ENCODE measurements around the gene IZUMO1. TPM values are rescaled to one million over a fixed set of nuclear protein-coding genes. Genes with fewer than 3 reads are reported as not detected.

Gene IZUMO1
- polyA plus RNA-seq, 1 donor, result 2.0 TPM

DNA sequence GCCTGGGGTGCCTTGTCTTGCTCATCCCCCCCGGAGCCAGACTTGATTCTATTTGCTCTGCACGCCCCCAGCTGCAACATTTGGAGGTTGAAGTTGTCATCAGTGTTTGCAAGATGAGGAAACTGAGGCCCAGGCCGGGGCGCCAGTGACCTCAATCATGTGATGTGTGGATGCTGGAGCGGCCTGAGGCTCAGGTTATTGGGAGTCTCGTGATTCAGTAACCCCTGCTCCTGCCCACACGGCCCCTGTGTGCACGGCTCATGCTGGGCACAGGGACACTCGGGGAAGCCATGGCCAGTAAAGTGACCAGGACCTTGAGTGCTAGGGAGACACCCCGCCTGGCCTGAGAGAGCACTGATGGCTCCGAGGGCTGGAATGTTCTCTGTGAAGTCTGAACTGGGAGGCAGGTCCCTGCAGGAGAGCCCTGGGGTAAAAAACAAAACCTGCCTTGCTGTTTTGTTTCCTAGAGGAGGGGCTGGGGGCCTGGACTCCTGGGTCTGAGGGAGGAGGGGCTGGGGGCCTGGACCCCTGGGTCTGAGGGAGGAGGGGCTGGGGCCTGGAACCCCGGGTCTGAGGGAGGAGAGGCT lies 10.5 kb upstream of the IZUMO1 start:
- no peak for DNase-seq (ENCODE audit: low read depth)

DNA sequence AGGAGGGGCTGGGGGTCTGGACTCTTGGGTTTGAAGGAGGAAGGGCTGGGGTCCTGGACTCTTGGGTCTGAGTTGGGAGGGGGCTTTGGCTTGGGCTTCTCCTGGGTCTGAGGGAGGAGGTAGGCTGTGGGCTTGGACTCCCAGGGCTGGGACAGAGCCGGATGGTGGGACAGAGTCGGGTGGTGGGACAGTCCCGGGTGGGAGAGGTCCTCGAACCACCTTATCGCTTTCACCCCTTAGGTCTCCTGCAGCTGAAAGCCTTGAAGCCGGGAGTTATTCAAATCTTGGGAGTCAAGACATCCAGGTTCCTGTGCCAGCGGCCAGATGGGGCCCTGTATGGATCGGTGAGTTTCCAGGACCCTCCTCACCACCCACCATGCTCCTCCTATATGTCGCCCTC lies 10.0 kb upstream of the IZUMO1 start:
- DNase-seq (ENCODE audit: low read depth), result no peak

DNA sequence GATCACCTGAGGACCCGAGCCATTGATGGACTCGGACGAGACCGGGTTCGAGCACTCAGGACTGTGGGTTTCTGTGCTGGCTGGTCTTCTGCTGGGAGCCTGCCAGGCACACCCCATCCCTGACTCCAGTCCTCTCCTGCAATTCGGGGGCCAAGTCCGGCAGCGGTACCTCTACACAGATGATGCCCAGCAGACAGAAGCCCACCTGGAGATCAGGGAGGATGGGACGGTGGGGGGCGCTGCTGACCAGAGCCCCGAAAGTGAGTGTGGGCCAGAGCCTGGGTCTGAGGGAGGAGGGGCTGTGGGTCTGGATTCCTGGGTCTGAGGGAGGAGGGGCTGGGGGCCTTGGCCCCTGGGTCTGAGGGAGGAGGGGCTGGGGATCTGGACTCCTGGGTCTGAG lies 9.5 kb upstream of the IZUMO1 start:
- no peak for DNase-seq (ENCODE audit: low read depth)

DNA sequence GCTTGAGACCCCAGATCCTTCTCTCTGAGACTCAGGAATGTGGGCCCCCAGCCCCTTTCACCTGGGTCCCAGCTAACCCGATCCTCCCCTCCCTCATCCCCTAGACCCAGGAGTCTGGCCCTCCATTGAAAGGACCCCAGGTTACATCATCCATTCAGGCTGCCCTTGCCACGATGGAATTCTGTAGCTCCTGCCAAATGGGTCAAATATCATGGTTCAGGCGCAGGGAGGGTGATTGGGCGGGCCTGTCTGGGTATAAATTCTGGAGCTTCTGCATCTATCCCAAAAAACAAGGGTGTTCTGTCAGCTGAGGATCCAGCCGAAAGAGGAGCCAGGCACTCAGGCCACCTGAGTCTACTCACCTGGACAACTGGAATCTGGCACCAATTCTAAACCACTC lies 9.1 kb upstream of the IZUMO1 start:
- no peak for DNase-seq (ENCODE audit: low read depth)

DNA sequence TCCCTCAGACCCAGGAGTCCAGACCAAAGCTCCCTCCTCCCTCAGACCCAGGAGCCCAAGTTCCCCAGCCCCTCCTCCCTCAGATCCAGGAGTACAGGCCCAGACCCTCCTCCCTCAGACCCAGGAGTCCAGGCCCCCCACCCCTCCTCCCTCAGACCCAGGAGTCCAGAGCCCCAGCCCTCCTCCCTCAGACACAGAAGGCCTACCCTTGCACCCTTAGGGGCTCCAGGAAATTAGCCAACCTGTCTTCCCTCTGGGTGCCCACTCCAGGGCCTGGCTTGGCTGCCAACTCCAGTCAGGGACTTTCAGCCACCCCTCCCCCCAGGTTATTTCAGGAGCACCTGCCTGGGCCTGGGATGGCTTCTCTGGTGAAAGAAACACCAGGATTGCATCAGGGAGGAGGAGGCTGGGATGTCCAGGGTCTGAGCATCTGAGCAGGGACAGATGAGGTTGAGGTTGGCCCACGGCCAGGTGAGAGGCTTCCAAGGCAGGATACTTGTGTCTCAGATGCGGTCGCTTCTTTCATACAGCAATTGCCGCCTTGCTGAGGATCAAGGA lies 8.5 kb upstream of the IZUMO1 start, which contains the start of gene FGF21:
TSS of gene FGF21 (plus strand) at position 441 of the 558 bp plus-strand sequence. CDS start 713 bp downstream, outside the sequence.
- no peak for DNase-seq (ENCODE audit: low read depth)

DNA sequence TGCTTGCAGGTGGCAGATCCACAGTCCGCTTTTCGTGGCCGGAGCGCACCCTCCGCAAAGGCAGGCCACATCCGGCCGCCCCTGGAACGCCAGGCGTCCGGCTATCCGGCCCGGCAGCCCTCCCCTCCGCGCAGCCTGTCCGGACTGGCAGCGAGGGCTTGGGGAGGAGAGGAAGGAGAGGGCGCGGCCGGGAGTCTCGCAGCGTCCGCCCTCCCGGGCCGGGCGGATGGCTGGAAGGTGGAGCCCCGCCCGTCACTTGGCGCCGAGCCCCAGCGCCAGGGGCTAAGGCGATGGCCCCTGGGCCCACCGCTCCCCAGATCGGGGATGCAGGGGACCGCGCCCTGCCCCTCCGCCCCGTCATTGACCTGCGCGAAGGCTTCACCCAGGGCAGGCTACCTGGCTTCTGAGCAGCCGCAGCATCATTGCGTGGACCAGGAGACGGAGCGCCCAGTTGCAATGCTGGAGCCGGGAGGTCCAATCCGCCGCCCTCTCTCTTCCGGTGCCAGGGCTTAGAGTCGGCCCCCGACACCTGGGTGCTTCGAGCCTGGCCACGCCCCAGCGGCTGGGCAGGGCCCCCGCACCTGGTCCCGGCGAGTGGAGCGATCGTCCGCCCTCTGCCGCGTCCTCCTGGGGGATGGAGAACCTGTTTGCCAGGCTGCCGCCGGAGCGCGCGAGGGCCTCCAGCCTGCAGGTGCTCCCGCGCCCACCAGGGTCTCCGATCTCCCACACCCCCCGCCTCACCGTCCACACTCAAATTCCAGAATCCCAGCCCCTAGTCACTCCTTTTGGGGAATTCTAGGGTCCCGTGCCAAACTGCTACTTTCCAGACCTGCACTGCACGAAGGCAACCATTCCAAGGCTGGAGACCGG lies 6.0 kb upstream of the IZUMO1 start, which contains the start of gene FUT1:
TSS of gene FUT1 (minus strand) at position 146 of the 870 bp plus-strand sequence. CDS start 1,360 bp downstream, outside the sequence.
- no peak for DNase-seq (ENCODE audit: low read depth)

DNA sequence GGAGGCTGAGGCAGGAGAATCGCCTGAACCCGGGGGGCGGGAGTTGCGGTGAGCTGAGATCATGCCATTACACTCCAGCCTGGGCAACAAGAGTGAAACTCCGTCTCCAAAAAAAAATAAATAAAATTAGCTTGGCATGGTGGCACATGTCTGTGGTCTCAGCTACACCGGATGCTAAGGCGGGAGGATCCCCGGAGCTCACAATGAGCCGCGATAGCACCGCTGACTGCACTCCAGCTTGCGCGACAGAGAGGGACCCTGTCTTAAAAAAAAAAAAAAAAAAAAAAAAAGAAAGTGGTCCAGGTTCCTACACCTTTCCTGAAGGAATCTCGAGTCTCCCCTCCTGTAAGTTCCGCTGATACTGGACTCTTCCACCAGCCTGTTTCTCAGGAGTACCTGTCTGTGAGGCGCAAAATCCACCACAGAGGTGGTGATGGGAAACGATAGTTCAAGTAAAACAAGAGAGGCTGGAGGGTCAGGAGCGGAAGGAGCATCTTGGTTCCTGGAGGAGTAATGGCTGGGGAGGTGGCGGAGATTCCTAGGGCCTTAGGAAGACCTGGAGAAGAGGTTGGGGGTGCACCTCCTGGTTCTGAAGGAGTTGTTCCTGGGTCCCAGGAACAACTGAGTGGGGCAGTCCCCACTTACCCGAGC lies 5.3 kb upstream of the IZUMO1 start:
- DNase-seq (ENCODE audit: low read depth), result no peak

DNA sequence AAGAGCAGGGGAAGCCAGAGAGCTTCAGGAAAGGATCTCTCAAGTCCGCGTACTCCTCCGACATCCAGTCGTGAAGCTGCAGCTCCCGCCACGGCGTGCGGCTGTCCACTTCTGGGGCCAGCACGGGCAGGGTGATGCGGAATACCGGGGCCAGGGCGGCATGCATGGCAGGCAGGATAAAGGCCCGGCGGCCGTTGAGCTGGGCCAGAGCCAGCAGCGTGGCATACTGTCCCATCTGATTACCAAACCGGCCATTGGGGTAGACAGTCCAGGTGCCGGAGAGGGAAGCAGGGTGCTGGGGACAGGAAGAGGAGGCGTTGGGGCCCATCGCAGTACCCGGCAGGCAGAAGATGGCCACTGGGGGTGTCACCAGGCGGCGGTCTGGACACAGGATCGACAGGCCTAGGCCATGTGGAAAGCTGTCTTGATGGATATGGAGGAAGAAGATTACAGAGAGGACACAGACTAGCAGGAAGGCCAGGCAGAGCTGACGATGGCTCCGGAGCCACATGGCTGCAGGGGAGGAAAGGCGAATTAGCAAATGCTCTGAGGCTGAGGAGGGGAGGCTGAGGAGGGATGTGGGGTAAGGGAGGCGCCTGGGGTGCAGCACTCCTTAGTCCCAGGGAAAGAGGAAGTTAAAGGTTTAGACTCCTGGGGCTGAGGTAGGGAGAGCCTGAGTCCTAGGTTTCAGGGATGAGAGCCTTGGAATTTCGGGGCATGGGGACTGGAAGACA lies 4.2 kb upstream of the IZUMO1 start:
- no peak for DNase-seq (ENCODE audit: low read depth)

DNA sequence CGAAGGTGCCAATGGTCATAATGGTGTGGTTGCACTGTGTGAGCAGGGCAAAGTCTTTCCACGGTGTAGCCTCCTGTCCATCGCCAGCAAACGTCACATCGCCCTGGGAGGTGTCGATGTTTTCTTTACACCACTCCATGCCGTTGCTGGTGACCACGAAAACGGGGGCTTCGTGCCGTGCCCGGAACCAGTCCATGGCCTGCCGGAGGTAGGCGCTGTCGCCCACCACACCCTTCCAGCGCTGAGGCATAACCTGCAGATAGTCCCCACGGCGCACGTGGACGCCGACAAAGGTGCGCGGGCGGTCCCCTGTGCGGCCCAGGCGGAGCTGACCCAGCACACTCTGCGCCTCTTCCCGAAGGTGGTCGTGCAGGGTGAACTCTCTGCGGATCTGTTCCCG lies 3.6 kb upstream of the IZUMO1 start:
- no peak for DNase-seq (ENCODE audit: low read depth)

DNA sequence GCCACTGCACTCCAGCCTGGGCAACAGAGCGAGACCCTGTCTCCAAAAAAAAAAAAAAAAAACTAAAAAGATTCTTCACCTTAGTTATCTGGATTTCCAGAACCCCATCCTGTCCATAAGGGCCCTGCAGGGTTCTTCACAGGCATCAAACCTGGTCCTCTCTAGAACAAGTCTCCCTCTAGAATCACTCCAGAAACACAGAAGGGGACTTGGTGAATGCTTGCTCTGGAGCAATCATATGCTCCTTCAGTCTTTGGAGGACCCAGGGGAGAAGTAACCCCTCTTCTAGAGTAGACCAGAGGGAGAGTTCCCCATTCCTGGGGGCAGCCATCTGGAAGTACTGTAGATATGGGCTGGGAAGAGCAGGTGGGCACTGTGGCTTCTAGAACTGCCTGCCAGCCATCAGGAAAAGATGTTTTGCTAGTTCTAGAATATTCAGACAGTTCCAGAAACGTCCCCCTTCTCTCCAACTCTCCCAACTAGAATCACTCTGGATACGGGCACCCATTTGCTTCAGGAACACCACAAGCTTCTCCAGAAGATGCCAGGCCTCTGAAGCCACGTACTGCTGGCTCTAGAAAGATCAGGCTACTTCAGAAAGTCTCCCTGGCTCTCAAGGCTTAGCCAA lies 3.0 kb upstream of the IZUMO1 start:
- DNase-seq (ENCODE audit: low read depth), result no peak

DNA sequence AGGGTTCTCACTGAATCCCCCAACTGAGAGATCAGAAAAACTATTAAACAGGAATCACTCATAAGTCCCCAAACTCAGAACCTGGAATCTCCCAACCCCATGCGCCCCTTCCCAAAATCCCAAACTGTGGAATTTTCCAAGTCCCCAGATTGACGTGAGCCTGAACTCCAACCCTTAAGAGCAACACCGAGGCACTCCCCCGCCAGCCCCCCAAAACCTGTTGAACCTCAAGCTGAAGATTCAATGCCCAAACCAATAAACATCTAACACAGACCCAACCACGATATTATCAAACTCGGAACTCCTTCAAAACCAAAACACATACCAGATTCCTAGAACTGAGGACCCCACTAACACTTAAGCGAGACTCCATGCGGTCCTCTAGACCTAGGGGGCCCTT lies 599 bp downstream of the IZUMO1 start:
- no peak for DNase-seq (ENCODE audit: low read depth)

DNA sequence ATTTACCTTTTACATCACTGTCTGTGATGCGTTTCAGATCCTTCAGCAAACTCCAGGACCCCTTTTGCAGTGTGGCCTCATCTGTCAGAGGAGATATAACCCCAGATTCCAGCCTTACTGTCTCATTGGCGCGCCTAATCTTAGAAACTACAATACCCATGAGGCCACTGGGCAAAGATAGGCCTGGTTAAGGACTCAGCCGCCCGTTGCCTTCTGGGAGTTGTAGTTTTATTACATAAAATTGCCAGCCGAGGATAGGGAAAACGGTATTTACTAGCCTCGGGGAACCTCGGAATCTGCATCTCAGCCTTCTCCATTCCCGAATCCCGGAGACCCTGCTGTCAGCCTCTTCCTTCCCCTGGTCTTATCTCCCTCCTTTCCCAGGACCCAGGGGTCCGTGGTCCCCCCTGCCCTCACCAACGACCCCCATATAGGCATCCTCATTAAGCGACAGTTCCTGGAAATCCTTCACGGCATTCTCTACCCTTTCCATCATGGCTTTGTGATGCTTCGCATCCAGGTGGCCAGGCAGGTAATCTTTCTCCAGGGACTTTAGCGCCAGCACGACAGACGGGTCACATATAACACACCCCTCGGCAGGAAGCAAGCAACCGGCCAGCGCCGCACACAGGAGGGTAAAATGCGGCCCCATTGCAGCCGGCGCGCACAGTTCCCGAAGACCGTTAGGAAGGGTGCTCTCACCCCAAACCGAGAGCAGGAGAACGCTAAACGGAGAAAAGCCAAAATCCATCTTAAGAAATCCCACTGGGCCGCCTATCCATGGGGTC lies 1.3 kb downstream of the IZUMO1 start:
- DNase-seq (ENCODE audit: low read depth), result no peak

DNA sequence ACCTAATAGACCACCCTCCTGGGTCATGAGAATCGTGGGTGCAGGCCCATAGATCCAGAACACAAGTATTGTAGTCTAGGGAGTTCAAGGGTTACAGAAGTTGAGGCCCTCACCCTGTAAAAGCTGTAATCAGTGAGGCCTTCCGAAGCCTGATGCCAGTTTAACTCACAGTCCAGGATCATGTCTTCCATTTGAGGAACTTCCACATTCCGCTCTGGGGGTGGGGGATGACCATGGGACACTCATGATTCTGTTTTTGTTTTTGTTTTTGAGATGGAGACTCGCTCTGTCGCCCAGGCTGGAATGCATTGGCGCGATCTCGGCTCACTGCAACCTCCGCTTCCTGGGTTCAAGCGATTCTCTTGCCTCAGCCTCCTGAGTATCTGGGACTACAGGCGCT lies 4.6 kb downstream of the IZUMO1 start:
- no peak for DNase-seq (ENCODE audit: low read depth)

DNA sequence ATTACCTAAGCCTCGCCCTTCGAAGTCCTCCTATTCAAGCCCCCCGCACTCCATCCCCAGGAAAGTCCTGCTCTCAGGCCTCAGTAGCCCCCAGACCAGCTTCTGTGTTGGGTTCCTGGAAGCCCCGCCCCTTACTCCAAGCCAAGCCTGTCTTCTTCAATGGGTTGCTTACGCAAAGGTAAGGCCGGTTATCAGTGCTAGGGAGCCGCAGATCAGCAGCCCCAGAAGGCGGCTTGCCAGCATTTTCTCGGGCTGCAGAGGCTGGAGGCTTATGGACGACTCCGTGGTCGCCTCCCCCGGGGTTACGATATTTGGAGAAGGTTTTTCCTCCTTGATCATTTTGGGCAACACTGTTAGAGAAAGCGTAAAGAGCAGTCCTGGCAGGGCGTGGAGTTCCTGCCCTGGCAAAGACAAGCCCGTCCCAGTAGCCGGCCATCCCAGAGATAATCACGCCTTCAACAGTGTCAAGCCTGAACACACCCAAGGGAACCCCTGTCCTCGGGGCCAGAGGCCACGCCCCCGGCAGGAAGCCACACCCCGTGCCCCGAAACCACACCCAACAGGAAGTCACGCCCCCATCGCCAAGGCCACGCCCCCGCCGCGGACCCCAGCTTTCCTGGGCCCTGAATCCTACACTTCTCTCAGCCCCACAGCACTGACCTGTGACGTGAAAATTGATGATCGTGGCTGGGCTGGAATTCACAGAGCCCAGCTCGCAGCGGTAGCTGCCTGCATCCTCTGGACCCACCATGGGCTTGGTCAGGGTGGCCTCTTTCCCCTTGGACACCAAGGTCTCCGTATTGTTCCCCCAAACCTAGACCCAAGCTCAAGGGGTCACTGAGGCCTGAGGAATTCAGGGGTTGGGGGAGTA lies 5.3 kb downstream of the IZUMO1 start:
- DNase-seq (ENCODE audit: low read depth), result no peak

DNA sequence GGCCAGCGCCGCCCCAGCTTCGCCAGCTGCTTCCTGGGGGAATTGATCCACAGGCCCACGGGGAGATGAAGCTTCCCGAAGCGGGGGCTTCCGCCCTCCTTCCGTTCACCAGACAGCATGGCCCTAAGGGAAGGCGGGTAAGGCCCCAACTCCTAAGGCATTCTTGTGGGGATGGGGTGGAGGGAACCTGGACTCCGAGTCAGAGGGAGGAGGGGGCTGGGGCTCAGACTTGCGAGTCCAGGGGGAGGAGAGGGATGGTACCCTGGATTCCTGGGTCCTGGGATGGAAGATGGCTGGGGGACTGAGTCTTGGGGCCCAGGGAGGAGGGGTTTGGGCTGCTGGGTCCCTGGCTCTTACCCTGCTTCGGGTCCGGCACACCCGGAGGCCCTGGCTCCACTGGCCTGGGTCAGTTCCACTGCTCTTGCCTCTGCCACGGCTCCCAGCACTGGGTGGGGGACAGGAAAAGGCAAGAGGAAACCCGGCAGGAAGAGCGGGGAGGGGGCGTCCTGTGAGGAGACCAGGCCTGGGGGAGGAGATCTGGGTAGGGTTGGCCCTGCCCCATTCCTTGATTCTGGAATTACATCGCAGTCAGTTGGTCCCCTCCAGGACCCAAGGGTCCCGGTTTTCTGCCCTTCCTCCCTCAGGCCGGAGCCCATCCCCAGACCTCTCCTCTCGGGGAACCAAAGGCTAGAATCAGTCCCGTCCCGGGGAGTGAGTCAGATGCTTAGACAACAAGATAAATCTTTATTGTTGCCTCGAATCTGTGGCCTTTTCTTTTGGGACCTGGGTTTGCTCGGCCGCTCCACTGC lies 6.3 kb downstream of the IZUMO1 start, which contains the start of gene RASIP1:
TSS of gene RASIP1 (minus strand) at position 447 of the 809 bp plus-strand sequence. CDS start at position 119, 328 bp downstream.
- DNase-seq (ENCODE audit: low read depth), result no peak

DNA sequence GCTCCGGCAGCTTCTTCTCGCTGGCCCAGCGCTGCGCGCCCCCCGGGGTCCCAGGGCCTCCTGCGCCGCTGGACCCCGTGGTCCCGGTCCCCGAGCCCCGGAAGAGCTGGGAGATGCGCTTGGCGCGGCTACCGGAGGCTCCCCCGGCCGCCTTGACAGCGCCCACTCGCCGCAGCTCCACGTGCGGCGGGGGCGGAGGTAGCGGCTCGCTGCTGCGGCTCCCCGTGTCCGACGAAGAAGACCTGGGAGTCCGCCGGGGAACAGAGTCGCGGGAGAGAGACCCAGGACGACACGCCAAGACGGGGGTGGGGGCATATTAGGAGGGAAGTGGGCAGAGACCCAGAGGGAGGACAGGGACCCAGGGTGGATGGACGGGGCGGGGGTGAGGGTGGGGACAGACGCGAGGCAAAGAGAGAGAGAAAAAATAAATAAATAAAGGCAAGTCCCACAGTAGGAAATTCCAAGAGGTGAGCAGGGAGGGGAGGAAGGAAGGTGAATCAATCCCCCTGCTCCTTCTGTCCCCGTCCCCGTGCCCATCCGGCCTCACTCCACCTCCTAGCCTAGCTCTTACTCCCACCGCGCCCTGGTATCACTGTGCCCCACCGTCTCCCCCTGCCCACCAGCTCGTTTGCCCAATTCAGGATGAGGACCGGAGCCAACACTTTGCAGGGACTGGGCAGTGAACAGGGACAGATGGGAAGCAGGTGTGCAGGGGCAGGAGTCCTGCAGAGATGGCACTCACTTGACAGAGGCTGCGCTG lies 7.1 kb downstream of the IZUMO1 start:
- no peak for DNase-seq (ENCODE audit: low read depth)

DNA sequence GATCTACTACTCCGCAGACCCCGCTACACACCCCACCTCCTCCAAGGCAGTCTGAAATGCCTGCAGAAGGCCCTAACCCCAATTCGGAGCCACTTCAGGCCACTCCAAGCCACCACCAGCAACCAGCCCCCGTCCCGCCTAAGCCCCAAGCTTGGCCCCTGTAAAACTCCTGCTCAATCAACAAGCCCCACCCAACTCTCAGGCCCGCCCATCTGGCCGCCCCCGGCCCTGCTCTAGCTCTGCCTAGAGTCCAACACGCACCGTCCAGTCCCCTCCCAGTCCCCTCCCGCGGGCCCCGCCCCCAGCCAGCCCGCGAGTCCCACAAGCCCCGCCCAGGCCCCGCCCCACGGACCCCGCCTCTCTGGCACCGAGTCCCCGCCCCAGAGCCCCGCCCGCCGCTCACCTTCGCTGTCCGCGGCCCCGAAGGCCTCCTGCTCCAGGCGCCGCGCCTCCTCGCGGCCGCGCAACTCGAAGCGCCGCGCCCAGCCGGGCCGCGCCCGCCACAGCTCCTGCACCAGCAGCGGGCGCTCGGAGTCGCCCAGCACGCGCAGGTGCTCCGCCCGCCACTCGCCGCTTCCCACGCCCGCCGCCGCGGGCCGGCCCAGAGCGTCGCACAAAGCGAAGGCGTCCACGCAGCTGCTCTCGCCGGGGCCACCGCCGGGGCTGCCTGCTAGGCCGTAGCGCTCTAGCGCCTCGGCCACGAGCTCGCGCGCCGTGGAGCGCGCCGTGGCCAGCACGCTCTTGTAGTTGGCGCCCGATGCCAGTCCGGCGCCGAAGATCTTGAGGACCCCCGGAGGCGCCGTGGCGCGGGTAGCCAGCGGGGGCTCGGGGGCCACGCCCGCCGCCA lies 7.9 kb downstream of the IZUMO1 start:
- DNase-seq (ENCODE audit: low read depth), result no peak

Measured in forelimb muscle (tissue), 1 donor.